Measurements from ENCODE around the gene TOM1.

DNA sequence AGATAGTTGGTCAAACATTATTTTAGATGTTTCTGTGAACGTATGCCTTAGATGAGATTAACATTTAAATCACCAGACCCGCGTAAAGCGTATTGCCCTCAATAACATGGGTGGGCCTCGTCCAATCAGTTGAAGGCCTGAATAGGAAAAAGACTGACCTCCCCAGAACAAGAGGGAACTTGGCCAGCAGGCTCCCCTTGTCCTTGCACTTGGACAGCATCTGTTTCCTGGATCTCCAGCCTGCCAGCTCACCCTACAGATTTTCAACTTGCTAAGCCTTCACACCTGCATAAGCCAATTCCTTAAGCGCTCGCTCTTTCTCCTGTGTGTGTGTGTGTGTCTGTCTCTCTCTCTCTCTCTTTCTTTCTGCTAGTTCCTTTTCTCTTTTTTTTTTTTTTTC, 8.2 kb downstream of the TOM1 start:
- TF ChIP-seq, protein P1, sequence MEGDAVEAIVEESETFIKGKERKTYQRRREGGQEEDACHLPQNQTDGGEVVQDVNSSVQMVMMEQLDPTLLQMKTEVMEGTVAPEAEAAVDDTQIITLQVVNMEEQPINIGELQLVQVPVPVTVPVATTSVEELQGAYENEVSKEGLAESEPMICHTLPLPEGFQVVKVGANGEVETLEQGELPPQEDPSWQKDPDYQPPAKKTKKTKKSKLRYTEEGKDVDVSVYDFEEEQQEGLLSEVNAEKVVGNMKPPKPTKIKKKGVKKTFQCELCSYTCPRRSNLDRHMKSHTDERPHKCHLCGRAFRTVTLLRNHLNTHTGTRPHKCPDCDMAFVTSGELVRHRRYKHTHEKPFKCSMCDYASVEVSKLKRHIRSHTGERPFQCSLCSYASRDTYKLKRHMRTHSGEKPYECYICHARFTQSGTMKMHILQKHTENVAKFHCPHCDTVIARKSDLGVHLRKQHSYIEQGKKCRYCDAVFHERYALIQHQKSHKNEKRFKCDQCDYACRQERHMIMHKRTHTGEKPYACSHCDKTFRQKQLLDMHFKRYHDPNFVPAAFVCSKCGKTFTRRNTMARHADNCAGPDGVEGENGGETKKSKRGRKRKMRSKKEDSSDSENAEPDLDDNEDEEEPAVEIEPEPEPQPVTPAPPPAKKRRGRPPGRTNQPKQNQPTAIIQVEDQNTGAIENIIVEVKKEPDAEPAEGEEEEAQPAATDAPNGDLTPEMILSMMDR (IDR thresholded peaks at IDR 0.05) = no peak
- TF ChIP-seq POLR2A (IDR thresholded peaks at IDR 0.05) = no peak
